Activated T-cell treated with anti-CD3 and anti-CD28 coated beads, Interleukin-2, amount 50 U/mL, for 1 hour (primary cell): ENCODE measurements around the gene SPATA20.
A peak's percentile ranks its signal among the peaks of the same experiment; 100 is the strongest.

Experiments
- DNase-seq: peaks from one replicate; pipeline ENCODE4 v3.0.0-alpha.2; 2020

Gene SPATA20

DNA sequence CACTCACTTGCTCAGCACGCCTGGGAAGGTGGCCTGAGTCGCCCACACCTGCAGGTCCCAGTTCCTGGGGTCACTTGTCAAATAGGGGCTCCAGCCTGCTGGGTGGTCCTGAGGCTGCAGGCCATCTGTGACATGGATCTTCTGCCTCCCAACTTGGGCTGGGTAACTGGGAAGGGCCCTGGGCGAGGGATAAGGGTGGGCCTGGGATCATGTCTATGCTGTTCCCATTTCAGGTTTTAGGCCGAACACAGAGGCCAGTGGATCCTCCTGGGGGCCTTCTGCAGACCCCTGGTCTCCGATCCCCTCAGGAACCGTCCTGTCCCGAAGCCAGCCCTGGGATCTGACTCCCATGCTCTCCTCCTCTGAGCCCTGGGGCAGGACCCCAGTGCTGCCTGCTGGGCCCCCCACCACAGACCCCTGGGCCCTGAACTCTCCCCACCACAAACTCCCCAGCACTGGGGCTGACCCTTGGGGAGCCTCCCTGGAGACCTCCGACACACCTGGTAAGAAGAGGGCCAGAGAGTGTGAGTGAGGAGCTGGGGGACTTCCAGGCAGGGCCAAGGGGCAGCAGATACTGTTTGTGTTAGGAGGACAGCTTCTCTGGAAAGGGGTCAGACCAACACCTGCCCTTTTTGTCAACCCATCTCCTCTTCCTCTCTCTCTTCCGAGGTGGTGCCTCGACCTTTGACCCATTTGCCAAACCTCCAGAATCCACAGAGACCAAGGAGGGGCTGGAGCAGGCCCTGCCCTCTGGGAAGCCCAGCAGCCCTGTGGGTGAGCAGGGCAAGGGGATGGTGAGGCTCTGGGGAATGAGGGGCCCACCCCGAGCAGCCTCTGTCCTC is 6.2 kb upstream of the SPATA20 start:
- DNase-seq = no peak

DNA sequence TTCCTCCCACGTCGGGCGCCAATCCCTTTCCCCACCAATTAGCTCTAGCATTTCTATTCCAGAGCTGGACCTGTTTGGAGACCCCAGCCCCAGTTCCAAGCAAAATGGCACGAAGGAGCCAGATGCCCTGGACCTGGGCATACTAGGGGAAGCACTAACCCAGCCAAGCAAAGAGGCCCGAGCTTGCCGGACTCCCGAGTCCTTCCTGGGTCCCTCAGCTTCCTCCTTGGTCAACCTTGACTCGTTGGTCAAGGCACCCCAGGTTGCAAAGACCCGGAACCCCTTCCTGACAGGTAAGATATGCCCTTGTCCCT is 5.6 kb upstream of the SPATA20 start:
- DNase-seq = no peak

DNA sequence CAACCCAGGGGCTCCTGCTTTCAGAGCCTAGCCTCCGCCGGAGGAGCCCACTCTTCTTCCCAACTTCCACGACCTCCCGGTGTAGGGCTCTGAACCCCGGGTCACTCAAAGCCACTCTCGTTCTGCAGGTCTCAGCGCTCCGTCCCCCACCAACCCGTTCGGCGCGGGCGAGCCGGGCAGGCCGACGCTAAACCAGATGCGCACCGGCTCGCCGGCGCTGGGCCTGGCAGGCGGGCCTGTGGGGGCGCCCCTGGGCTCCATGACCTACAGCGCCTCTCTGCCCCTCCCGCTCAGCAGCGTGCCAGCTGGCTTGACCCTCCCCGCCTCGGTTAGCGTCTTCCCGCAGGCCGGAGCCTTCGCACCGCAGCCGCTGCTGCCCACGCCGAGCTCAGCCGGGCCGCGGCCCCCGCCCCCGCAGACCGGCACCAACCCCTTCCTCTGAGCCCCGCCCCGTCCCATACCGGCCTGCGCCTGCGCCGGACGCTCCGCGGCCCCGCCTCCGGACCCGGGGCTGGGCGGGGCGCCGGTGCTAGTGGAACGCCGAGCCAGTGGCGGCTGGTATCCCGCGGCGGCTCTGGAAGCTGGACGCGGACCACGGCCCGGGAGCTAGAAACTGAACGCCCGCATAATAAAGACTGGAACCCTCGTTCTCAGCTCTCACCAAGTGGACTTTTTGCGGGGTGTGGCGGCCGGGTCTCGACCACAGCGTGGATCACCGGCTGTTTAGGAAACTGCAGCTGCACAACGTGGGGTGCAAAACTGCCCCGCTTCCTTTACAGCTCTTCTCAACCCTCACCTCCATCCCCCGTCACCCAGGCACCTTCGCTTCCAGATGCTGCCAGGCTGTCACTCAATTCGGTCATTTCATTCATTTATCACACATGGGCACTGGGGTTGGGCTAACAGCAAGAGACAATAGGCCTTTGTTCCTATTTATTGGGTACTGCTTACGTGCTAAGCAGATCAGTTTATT is 5.0 kb upstream of the SPATA20 start:
- DNase-seq = peak; percentile 88

DNA sequence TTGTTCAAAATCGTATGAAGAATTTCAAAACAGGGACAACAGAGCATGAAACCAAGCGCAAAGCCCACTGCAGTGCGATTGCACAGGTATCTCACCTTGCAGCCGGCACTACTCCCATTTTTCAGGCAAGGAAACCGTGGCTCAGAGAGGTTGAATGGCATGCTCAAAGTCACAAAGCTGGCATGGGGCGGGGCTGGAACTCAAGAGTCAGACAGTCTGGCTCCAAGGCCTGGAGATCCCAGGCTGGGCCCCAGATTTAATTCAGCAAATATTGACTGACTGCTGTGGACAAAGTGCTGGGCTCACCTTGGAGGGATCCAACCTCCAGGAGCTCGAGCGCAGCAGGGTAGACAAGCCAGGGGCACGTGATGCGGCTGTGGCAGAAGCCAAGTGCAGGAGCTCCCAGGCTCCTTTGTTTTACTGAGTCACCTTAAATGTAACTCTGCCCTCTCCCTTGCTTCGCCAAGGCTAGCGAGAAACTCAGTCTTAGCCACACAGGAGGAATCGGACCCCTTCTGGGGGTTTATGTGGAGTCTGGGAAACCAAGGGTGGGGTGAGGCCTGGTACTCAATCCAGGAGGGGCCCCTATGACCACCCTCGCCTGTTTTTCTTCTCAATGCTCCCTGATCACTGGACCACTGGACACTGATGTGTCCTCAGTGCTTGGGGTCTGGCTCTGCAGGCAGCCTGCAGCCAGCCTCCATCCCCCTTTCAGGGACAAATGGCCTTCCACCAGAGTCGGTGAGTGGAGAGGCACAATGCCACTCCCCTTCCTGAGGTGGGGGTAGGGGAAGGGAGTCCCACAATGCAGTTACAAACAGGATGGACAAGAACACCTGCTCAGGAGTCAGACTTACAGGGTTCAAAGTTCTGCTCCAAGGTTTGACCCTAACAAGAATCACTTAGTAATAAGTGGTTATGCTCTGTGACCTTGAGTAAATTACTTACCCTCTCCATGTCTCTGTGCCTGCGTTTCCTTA is 3.9 kb upstream of the SPATA20 start:
- no peak for DNase-seq

DNA sequence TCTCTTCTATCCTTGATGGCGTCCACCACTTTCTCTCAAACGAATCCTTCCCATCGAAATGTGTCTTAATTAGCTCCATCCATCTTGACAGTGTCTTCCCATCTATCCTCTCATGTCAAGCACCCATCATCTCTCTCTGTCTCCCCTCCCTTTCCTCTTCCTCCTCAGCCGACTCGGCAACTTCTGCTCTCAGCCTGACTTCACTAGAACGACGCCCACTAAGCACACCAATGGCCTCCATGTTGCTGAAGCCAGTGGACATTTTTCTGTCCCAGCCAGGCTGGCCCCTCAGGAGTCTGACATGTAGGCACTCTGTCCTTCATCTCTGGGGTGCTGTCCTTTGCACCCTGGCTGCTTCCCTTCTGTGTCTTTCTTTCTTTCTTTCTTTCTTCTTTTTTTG is 2.5 kb upstream of the SPATA20 start:
- no peak for DNase-seq

DNA sequence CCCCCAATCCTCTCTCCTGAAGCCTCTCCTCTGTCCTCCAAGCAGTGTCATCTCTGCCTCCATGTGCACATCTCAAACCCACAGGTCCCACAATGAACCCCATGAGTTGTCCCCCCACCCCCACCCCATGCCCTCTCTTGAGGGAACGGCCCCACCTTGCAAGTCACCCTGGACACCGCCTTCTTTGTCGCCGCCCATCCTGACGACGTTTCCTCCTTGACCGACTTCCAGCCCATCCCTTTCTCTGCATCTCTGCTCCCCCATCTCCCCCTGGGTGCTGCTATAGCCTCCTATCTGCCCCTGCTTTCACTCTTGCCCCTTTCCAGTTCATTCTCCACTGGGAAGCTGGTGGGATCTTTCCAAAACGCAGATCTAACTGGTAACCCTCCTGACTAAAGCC is 1.7 kb upstream of the SPATA20 start:
- DNase-seq = no peak

DNA sequence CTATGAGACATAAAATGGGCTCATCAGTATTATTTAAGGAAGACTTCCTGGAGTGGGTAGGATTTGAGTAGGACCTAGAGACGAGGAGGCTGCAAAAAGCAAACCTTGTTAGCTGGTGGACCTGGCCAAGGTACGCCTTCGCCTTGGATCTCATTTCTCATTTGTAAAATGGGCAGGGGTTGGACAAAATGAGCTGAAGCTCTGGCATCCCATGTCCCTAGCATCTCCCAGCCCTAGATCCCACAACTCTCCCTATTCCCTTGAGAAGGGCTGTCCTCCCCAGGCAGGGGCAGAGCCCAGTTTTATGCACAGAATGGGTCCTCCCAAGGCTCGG is 306 bp upstream of the SPATA20 start:
- no peak for DNase-seq

DNA sequence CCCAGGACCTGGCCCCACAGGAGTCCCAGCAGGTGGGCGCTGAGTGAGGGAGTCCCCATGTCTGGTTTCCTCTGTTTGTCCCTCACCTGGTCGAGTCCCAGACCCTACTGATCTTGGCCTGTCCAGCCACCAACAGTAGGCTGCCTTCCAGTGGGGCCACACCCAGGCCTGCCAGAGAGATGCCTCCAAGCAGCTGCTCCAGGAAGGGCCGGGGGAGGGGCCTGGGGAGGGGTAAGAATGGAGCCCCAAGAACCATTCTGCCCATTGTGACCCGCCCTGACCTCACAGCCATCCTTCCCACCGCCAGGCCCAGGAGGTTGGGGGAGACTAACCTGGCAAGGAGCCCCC is 736 bp downstream of the SPATA20 start:
- no peak for DNase-seq

DNA sequence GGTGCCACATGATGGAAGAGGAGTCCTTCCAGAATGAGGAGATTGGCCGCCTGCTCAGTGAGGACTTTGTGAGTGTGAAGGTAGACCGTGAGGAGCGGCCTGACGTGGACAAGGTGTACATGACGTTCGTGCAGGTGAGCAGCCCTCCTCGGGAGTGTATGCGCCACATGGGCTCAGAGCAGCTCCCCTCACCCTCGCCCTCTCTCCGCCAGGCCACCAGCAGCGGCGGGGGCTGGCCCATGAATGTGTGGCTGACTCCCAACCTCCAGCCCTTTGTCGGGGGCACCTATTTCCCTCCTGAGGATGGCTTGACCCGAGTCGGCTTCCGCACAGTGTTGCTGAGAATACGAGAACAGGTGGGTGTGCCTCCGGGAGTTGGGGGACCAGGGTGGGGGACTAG is 1.9 kb downstream of the SPATA20 start:
- no peak for DNase-seq

DNA sequence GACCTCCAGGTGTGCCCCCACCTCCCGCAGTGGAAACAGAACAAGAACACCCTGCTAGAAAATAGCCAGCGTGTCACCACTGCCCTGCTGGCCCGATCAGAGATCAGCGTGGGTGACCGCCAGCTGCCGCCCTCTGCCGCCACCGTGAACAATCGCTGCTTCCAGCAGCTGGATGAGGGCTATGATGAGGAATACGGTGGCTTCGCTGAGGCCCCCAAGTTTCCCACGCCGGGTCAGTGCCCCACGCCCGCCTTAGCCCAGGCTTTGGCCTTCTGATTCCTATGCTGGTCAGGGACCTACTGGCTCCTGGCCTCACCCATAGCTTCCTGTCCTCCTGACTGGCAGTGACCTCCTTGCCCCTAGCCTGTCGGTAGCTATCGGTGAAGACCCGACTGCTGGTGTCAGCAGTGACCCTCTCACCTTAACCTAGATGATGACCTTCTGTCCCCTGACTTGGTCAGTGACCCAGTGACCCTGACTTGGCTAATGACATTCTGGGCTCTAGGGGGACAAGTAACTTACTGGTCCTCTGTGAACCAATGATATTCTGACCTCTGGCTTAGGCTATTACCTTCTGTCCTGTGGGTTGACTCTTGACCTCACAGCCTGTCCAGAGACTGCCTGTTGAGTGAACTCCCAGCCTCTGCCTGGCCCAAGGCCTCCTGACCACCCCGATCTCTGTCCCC is 2.4 kb downstream of the SPATA20 start:
- no peak for DNase-seq

DNA sequence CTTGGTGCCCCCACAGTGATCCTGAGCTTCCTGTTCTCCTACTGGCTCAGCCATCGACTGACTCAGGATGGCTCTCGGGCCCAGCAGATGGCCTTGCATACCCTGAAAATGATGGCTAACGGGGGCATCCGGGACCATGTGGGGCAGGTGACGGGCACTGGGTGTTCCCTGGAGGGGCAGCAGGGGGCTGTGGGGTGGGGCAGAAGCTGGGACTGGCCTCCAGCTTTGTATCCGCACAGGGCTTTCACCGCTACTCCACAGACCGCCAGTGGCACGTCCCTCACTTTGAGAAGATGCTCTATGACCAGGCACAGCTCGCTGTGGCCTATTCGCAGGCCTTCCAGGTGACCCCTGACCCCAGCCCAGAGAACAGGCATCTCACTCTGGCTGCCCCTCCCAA is 3.0 kb downstream of the SPATA20 start:
- no peak for DNase-seq

DNA sequence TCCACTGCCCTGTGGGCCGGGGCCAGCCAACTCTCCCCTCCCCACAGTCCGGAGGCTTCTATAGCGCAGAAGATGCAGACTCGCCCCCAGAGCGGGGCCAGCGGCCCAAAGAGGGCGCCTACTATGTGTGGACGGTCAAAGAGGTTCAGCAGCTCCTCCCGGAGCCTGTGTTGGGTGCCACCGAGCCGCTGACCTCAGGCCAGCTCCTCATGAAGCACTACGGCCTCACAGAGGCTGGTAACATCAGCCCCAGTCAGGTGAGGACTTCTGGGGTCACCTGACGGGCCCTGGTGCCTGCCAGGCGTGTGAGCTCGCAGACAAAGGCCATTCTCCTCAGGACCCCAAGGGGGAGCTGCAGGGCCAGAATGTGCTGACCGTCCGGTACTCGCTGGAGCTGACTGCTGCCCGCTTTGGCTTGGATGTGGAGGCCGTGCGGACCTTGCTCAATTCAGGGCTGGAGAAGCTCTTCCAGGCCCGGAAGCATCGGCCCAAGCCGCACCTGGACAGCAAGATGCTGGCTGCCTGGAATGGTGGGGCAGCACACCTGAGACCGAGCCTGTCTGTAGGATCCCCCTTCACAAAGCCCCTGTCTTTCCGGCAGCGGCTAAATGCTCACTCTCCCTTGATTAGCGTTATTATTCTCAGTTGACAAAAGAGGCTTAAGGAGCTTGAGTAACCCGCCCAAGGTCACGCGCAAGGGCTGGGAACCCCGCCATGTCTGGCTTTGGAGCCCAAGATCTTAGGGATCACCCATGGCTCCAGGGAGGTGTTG is 3.9 kb downstream of the SPATA20 start:
- DNase-seq = no peak

GRCh38 chr17:50551433-50551815 is 4.5 kb downstream of the SPATA20 start:
- DNase-seq = no peak

GRCh38 chr17:50551884-50552283 is 4.9 kb downstream of the SPATA20 start:
- no peak for DNase-seq

DNA sequence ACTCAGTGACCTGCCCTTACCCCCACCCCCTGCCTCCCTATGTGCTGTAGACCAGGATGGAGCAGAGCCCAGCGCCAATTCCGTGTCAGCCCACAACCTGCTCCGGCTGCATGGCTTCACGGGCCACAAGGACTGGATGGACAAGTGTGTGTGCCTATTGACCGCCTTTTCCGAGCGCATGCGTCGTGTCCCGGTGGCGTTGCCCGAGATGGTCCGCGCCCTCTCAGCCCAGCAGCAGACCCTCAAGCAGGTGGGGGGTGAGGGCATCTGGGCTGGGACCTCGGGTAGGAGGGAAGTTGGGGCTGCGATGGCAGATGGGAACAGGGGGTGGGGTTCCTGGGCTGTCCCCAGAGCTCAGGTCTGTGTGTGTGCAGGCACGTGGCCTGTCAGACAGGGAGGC is 7.2 kb downstream of the SPATA20 start:
- DNase-seq = no peak

DNA sequence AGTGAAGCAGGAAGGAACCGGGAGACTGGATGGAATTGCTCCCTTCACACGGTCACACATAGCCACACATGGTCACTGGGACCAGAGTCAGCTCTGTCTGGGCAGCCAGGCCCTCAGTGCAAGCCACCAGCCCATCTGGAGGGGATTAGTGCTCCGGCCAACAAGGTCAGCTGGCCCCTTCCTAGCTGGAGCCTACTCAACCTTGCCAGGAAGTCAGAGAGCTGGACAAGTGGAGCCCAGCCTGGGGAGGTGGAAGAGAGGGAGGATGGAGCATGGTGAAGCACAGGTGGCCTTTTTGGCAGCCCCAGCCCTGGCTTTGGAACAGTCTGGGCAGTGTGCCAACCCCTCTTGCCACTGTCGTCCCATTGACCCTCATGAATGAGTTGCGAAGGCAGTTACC is 9.8 kb downstream of the SPATA20 start:
- DNase-seq = no peak

GRCh38 chr17:50557630-50558029 is 10.7 kb downstream of the SPATA20 start:
- DNase-seq = no peak

- DNase-seq = no peak
Observed at GRCh38 chr17:50558091-50558490, 11.1 kb downstream of the SPATA20 start.

DNA sequence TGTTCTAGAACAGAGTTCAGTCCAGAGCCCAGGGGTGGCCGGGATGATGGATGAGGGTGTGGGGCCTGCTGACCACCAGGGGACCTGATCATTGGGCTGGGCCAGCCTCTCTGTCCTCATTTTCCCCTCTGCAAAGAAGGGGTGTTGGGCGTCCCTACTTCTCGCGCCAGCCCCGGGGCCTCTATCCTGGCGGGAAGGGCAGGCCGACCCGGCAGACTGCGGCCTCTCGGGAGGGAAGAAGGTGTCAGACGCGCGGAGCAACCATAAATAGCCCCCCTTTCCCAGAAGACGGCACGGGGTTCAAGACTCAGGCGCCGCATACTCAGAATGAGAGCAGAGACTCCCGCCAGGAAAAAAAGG is 11.6 kb downstream of the SPATA20 start:
- DNase-seq = no peak

GRCh38 chr17:50558941-50559614 is 12.1 kb downstream of the SPATA20 start:
- DNase-seq = peak; percentile 35

GRCh38 chr17:50559674-50560184 is 12.8 kb downstream of the SPATA20 start:
- DNase-seq = peak; percentile 38
